HEK293 (cell line): ENCODE measurements around the gene CCDC34.

Experiments
- CTCF ChIA-PET: fragments of 350-600 bp; formaldehyde crosslinking; extraction: SDS; loops from one replicate; lab custom pipeline; 2021; ENCODE audit warnings: antibody characterized with exemption; lab: Yijun Ruan, JAX
- POLR2A ChIA-PET: fragments of 300-600 bp; formaldehyde crosslinking; extraction: SDS; loops from one replicate; lab custom pipeline; 2020; ENCODE audit warnings: antibody characterized with exemption, inconsistent platforms; lab: Yijun Ruan, JAX
- H3K27ac ChIP-seq: fragments of 200-500 bp; sonication (Bioruptor generic); 2 replicates; pipeline ENCODE4 v1.5.1; 2014; ENCODE audit warnings: low read depth, low read length, control low read depth, inconsistent platforms; ENCODE audit errors: extremely low read depth
- H3K36me3 ChIP-seq, 2 experiments: fragments of 200-500 bp in 1 of 2; sonication (Bioruptor generic) in 1 of 2; 1 replicate in 1 of 2; 2 replicates in 1 of 2; pipeline ENCODE4 v1.5.1; 2014 to 2017; ENCODE audit warnings: inconsistent platforms in 2 of 2, low read length in 2 of 2; ENCODE audit not compliant: control insufficient read depth in 2 of 2, insufficient read depth in 1 of 2
- H3K4me1 ChIP-seq: fragments of 200-500 bp; sonication (Bioruptor generic); 2 replicates; pipeline ENCODE4 v1.5.1; 2014; ENCODE audit warnings: mild to moderate bottlenecking, low read length, inconsistent platforms; ENCODE audit not compliant: control insufficient read depth, insufficient read depth
- H3K4me3 ChIP-seq: 2 replicates; pipeline ENCODE4 v1.5.1; 2011; ENCODE audit warnings: low read depth, mild to moderate bottlenecking, control low read depth, low read length, moderate library complexity
- H3K9me3 ChIP-seq: fragments of 200-500 bp; sonication (Bioruptor generic); 2 replicates; pipeline ENCODE4 v1.5.1; 2014; ENCODE audit warnings: low read depth, low read length, inconsistent platforms; ENCODE audit not compliant: control insufficient read depth, insufficient read depth
- HOXA7 ChIP-seq: sonication (generic); formaldehyde crosslinking; IDR thresholded peaks from 2 replicates; pipeline ENCODE4 v1.8.1; 2022; ENCODE audit warnings: missing genetic modification reagents, borderline replicate concordance
- IKZF3 ChIP-seq: fragments of 450-650 bp; IDR thresholded peaks from 2 replicates; pipeline ENCODE4 v1.5.0; 2018; ENCODE audit warnings: missing biosample characterization, mild to moderate bottlenecking, missing genetic modification characterization, moderate library complexity
- MEIS1 ChIP-seq: sonication (generic); formaldehyde crosslinking; IDR thresholded peaks from 2 replicates; pipeline ENCODE4 v1.8.1; 2022; ENCODE audit warnings: missing genetic modification reagents, mild to moderate bottlenecking, borderline replicate concordance
- PRDM2 ChIP-seq: fragments of 450-650 bp; formaldehyde crosslinking; IDR thresholded peaks from 2 replicates; pipeline ENCODE4 v1.5.1; 2016; ENCODE audit warnings: missing biosample characterization, missing genetic modification characterization, borderline replicate concordance
- PRDM4 ChIP-seq: fragments of 450-650 bp; formaldehyde crosslinking; IDR thresholded peaks from 2 replicates; pipeline ENCODE4 v1.5.1; 2017; ENCODE audit warnings: missing biosample characterization, missing genetic modification characterization
- RBAK ChIP-seq: fragments of 450-650 bp; formaldehyde crosslinking; IDR thresholded peaks from 2 replicates; pipeline ENCODE4 v1.5.1; 2016; ENCODE audit warnings: missing biosample characterization, missing genetic modification characterization
- ZBTB21 ChIP-seq: fragments of 450-650 bp; formaldehyde crosslinking; IDR thresholded peaks from 2 replicates; pipeline ENCODE4 v1.5.1; 2017; ENCODE audit warnings: missing biosample characterization, missing genetic modification characterization
- ZBTB49 ChIP-seq: fragments of 450-650 bp; formaldehyde crosslinking; IDR thresholded peaks from 2 replicates; pipeline ENCODE4 v1.5.1; 2016; ENCODE audit warnings: missing biosample characterization, missing genetic modification characterization, low read depth
- ZFP37 ChIP-seq: fragments of 450-650 bp; formaldehyde crosslinking; IDR thresholded peaks from 2 replicates; pipeline ENCODE4 v1.5.1; 2016; ENCODE audit warnings: missing biosample characterization, missing genetic modification characterization
- ZFP41 ChIP-seq: fragments of 450-650 bp; formaldehyde crosslinking; IDR thresholded peaks from 2 replicates; pipeline ENCODE4 v1.5.1; 2016; ENCODE audit warnings: missing biosample characterization, missing genetic modification characterization, borderline replicate concordance
- ZNF18 ChIP-seq: fragments of 450-650 bp; formaldehyde crosslinking; IDR thresholded peaks from 2 replicates; pipeline ENCODE4 v1.5.1; 2016; ENCODE audit warnings: missing biosample characterization, missing genetic modification characterization
- ZNF19 ChIP-seq: fragments of 450-650 bp; formaldehyde crosslinking; IDR thresholded peaks from 2 replicates; pipeline ENCODE4; 2016; ENCODE audit warnings: missing biosample characterization, missing genetic modification characterization, low read depth
- ZNF248 ChIP-seq: fragments of 450-650 bp; formaldehyde crosslinking; IDR thresholded peaks from 2 replicates; pipeline ENCODE4 v1.5.1; 2017; ENCODE audit warnings: missing biosample characterization, missing genetic modification characterization
- ZNF394 ChIP-seq: fragments of 450-650 bp; formaldehyde crosslinking; IDR thresholded peaks from 2 replicates; pipeline ENCODE4 v1.5.1; 2016; ENCODE audit warnings: missing biosample characterization, missing genetic modification characterization, mild to moderate bottlenecking, moderate library complexity, borderline replicate concordance
- ZNF48 ChIP-seq: fragments of 450-650 bp; formaldehyde crosslinking; IDR thresholded peaks from 2 replicates; pipeline ENCODE4 v1.5.1; 2016; ENCODE audit warnings: missing biosample characterization, missing genetic modification characterization
- ZNF548 ChIP-seq: fragments of 450-650 bp; formaldehyde crosslinking; IDR thresholded peaks from 2 replicates; pipeline ENCODE4 v1.5.1; 2016; ENCODE audit warnings: missing biosample characterization, missing genetic modification characterization
- ZNF645 ChIP-seq: fragments of 450-650 bp; formaldehyde crosslinking; IDR thresholded peaks from 2 replicates; pipeline ENCODE4; 2016; ENCODE audit warnings: missing biosample characterization, missing genetic modification characterization
- ZNF830 ChIP-seq: fragments of 450-650 bp; IDR thresholded peaks from 2 replicates; pipeline ENCODE4 v1.5.0; 2018; ENCODE audit warnings: missing biosample characterization, missing genetic modification characterization, low read depth, mild to moderate bottlenecking, moderate library complexity
- ZNF843 ChIP-seq: fragments of 450-650 bp; formaldehyde crosslinking; IDR thresholded peaks from 2 replicates; pipeline ENCODE4 v1.5.1; 2016; ENCODE audit warnings: missing biosample characterization, missing genetic modification characterization
- ZSCAN4 ChIP-seq: fragments of 450-650 bp; formaldehyde crosslinking; IDR thresholded peaks from 2 replicates; pipeline ENCODE4 v1.5.1; 2017; ENCODE audit warnings: missing biosample characterization, missing genetic modification characterization

The CCDC34 gene

GRCh38 chr11:27317751-27318150 is 45.3 kb downstream of the CCDC34 start:
- H3K9me3 ChIP-seq, result no peaks in the 10 kb centered on the region
- CTCF ChIA-PET, result interaction anchor here (0.7 to 0.8 kb wide), 2 partner anchors 21 to 181 kb away, joined by 3 read pairs; no protein-coding TSS in a partner anchor
- no peak overlapping the region for H3K27ac ChIP-seq
- TF ChIP-seq ZNF548 (no peak), ZNF248 (tag by site-specific recombination) (no peak), ZNF19 (tag by site-specific recombination) (no peak), ZNF645 (no peak), MEIS1 (no peak), PRDM4 (tag by site-specific recombination) (no peak), ZSCAN4 (no peak), RBAK (tag by site-specific recombination) (no peak), ZBTB21 (no peak), ZNF830 (no peak), ZNF394 (tag by site-specific recombination) (no peak), ZFP37 (tag by site-specific recombination) (no peak), PRDM2 (tag by site-specific recombination) (no peak), ZBTB49 (no peak), ZNF48 (no peak), IKZF3 (no peak), ZNF843 (tag by site-specific recombination) (no peak), HOXA7 (no peak), ZFP41 (tag by site-specific recombination) (no peak), ZNF18 (tag by site-specific recombination) (no peak)
- TF ChIP-seq, all 188 proteins: peak for 0
- Histone ChIP-seq H3K36me3 (no peaks in the 10 kb centered on the region), H3K4me3 (no peak overlapping the region), H3K4me1 (no peaks in the 10 kb centered on the region)
- POLR2A ChIA-PET, result no interaction called here
